Measurements from ENCODE around the gene FDX2.

The FDX2 gene

DNA sequence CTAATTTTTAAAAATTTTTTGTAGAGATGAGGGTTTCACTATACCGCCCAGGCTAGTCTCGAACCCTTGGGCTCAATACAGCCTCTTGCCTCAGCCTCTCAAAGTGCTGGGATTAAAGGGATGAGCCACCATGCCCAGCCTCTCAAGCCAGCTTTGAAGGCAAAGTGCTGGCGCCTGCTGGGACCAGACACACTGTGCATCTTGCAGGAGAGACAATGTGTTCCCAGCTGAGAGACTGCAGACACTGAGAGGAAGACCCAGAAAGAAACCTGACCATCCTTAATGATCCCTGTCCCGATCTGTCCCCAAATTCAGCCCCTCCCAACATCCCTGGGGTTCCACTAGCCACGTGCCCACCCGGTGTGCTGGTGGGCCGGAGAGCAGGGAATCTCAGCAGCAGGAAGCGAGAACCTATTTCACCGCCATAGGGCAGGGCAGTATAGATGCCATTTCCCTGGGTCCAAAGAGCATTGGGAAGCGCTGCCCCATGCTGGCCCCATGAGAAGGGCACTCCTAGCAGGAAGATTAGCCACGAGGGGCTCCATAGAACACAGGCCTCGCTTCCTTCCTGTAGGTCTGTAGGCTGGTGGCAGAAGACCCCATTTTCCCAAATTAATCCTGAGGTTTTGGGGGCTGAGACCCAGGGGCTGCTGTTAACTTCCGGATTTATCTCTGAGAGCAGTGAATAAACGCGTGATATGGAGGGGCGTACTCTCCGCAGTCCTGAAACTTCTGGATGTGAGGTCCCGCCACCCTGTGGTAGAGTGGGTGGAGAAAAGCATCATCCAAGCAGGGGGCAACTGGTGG, 16.5 kb upstream of the FDX2 start:
- DNase-seq: no peak

DNA sequence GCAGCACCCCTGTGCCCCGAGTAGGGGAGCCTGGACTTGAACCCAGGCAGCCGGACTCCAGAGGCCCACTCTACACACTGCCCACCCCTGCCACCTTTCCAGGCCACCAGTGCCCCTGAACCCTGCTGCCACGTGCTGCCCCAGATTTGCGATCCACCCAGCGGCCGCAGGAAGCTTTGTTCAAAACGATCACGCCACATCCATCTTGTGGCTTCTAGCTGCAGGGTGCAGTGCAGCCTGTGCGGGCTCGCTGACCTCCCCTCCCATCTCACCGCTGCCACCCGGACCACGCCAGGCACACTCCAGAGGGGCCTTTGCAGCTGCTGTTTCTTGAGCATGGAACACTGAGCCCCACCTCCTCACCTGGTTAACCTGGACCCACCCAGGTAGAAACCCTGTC, 13.7 kb upstream of the FDX2 start:
- no peak for DNase-seq

- no peak for DNase-seq
Observed at GRCh38 chr19:10328558-10329429, 13.0 kb upstream of the FDX2 start.

DNA sequence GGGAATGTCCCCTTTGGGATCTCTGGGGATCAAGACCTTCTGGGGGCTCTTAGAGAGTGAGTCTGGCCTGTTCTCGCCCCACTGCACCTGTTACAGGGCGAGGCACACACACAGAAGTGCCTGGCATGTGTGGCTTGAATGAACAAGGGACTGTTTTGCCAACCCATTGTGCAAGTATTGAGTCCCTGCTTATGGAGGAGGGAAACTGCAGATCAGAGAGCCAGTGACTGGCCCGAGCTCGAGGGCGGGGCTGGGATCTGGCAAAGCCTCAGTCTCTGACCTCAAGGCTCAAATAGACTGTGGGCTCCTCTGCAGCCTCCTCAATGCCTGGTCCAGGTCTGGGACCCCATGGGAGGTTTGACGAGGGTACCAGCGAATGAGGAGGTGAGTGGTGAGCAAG, 12.0 kb upstream of the FDX2 start:
- DNase-seq: no peak

GRCh38 chr19:10325732-10326131, 9.9 kb upstream of the FDX2 start:
- no peak for DNase-seq

GRCh38 chr19:10321874-10322835, 6.3 kb upstream of the FDX2 start:
- no peak for DNase-seq

DNA sequence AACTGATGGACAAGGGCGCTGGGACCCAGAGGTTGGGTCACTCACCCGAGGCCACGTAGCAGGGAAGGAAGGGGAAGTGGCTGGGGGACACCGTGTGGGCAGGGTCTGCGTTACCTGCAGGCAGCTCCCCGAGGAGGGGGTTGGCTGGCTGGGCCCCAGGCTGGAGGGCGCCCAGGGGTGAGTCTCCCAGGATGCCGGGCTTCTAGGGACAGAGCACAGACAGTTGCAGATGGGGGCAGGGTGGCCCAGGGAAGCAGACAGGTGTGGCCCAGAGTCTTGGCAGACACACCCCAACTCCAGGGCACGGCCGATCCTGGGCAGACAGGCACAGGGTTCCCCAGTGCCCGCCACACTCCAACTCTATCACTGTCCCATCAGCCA, 5.6 kb upstream of the FDX2 start:
- no peak for DNase-seq

DNA sequence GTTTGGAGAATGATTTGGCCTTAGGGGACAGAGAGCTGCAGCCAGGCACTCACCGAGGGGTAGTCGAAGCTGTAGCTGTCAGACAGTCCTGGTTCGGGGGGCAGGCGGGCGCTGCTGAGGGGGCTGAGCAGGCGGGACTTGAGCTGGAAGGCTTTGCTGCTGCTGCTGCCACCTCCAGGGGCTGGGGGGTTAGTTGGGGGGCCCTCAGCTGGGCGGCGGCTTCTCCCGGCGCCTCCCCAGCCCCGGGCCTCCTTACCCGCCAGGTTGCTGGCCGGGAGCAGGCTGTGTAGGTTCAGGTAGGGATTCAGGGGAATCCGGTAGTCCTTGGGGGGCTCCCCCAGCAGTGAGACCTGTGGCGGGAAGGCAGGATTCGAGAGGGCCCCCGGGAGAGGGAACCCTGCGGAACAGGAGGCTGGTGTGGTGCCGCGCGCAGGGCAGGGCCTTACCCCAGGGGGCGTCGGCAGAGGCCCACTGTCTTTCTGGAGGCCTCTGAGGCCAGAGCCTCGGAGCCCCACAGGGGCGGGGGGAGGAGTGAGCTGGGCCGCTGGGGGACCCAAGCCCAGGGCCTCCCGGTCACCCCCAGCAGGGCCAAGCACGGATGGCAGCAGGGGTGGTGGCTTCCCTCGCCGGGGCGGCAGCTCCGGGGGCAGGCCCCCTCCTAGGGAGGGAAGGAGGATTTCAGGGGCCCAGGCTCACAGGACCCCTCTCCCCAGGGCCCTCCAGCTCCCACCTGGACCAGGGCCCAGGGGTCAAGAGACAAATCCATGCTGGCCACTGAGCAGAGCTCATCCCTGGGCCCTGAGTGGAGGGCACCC, 5.0 kb upstream of the FDX2 start:
- DNase-seq: no peak

GRCh38 chr19:10318807-10319682, 3.2 kb upstream of the FDX2 start:
- no peak for DNase-seq

GRCh38 chr19:10317857-10318462, 2.1 kb upstream of the FDX2 start:
- DNase-seq: no peak

GRCh38 chr19:10317045-10317856, 1.4 kb upstream of the FDX2 start:
- no peak for DNase-seq

GRCh38 chr19:10316229-10317044, 622 bp upstream of the FDX2 start:
- no peak for DNase-seq

DNA sequence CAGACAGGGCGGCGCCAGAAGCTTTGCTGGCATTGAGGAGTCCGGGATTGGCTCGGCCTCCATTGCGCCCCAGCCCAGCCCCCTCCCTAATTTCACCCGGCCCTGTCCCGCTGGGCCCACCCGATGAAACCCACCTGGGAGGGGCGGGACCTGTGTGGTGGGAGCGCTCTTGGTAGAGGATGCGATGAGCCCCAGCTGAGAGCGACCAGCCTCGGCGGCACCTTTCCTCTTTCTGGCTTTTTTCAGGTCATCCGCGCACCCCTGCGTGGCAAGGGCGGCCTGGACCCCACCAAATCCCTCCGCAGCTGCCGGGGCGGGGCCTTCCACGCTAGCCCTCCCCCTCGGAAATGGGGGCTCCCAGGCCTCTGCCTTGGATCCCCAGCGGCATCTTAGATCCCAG, 6.4 kb downstream of the FDX2 start, which contains the start of gene ZGLP1:
ZGLP1 (minus strand) TSS at position 393 of the 400 bp plus-strand sequence.
- DNase-seq: no peak

DNA sequence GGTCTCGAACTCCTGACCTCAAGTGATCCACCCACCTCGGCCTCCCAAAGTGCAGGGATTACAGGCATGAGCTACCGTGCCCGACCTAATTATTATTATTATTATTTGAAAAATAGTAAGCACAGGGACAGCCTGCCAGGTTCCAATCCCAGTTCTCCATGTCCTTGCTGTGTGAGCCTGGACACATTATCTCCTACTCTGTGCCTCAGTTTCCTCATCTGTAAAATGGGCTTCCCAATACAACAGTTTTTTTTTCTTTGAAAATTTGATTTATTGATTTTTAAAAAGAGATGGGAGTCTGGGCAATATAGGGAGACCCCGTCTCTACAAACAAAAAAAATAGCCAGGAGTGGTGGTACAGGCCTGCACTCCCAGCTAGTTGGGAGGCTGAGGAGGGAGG, 9.5 kb downstream of the FDX2 start:
- no peak for DNase-seq

- DNase-seq: no peak
Observed at GRCh38 chr19:10305139-10305806, 10.5 kb downstream of the FDX2 start.

GRCh38 chr19:10299545-10300458, 16.0 kb downstream of the FDX2 start:
- no peak for DNase-seq
